ENCODE measurements around the gene L1TD1.

DNA sequence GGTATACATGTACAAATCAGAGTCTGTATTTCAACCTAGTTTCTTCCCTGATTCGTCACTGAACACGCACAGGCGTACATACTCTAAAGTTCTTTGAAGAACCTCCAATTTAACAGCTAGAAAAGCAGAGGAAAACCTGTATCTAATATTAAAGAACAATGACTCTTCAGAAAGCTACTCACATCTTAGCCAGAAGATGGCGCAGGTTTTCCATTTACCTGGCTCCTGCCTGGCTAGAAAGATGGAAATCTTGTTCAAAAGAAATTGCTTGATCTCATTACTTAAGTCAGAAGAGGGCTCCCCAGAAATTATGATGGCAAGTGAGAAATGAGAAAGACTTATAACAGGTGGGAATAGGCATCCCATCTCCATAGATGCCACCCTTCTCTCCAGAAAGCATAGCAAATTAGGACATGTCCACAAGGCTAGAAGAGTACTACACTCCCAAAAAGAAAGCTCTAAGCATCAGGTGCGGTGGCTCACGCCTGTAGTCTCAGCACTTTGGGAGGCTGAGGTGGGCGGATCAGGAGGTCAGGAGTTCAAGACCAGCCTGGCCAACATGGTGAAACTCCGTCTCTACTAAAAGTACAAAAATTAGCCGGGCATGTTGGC lies 19.0 kb upstream of the L1TD1 start:
- TF ChIP-seq NFRKB (IDR thresholded peaks at IDR 0.05) (no peak), FOXA1 (IDR thresholded peaks at IDR 0.05) (no peak), SUZ12 (IDR thresholded peaks at IDR 0.05) (no peak), FOXM1 (IDR thresholded peaks at IDR 0.05; ENCODE audit: borderline replicate concordance) (no peak), BHLHE40 (IDR thresholded peaks at IDR 0.05; ENCODE audit: borderline replicate concordance) (no peak), TARDBP (IDR thresholded peaks at IDR 0.05) (no peak), LEF1 (IDR thresholded peaks at IDR 0.05; ENCODE audit: borderline replicate concordance) (no peak), SP1 (IDR thresholded peaks at IDR 0.05) (no peak), FOXK2 (IDR thresholded peaks at IDR 0.05) (no peak), ARNT (IDR thresholded peaks at IDR 0.05) (no peak), ELF4 (IDR thresholded peaks at IDR 0.05) (no peak), ZNF384 (IDR thresholded peaks at IDR 0.05) (no peak)
